Measurements from ENCODE around the gene MBNL2.

Gene MBNL2

GRCh38 chr13:97253581-97254293 is 31.6 kb downstream of the MBNL2 start:
- no peak for DNase-seq (ENCODE audit: low spot score)

DNA sequence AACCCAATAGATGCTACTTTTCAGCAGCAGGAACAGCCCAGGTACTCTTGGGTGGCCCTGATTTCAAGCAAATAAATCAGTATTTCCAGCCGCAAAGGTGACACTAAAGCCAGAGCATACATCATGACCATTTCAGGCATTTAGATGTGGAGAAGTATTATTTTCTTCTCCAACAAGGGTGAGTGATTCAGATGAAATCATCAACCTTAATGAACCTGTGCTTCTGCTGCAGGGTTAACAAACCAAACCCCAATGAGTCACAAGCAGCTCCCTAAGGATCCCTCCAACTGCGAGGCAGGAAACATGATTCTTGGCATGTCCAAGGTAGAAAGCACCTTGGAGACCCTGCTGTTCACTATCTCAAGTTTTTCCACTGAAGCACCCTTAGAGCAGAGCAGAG is 32.7 kb downstream of the MBNL2 start:
- no peak for DNase-seq (ENCODE audit: low spot score)

- DNase-seq (ENCODE audit: low spot score), result peak; percentile 49
Measured at GRCh38 chr13:97255515-97256021, 33.4 kb downstream of the MBNL2 start.

GRCh38 chr13:97256343-97256783 is 34.2 kb downstream of the MBNL2 start:
- DNase-seq (ENCODE audit: low spot score), result peak; percentile 82

GRCh38 chr13:97257228-97257755 is 35.2 kb downstream of the MBNL2 start:
- DNase-seq (ENCODE audit: low spot score), result peak; percentile 32

DNA sequence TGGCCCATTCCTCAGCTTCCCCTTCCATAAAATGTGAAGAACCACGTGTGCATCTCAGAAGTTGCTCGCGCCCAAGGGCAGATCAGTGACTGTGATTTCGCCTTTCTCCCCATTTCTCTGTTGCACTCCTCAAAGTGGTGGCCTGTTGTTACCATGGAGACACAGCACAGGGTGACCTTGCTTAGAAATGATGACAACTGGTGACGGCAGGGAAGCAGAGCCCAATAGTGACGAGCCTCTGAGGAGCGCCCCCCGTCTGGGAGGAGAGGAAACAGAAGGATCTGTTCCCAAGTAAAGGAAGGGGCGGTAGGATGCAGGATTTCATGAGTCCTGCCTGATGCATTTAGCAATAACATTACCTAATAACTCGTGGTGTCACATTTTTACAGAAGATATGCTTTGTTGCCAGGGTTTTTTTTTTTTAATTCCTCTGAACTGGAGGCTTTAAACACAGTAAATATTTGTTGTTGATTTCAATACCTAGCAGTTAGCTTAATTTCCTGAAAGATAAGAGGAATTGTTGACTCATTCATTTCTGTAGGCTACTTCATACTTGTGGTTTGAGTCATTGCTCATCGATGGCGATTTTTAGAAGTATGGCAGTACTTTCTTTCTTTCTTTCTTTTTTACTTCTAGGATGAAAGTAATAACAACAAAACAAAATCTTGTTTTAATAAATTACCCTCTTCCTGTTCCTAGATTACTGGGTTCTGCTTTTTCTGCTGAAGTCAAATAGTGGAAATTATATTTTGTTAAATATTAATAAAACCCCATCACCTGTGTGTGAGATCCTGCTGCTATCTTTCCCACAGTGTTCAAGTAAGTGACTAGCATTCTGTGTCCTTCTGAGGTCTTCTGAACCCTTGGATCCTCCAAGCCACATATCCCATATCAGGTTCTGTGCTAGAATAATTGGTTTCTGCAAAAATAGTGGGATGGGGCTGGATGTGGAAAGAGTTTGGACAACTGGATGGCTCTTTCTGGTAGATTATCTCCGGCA is 36.0 kb downstream of the MBNL2 start:
- peak; percentile 88 for DNase-seq (ENCODE audit: low spot score)

- peak; percentile 42 for DNase-seq (ENCODE audit: low spot score)
Measured at GRCh38 chr13:97258801-97259200, 36.7 kb downstream of the MBNL2 start.

- no peak for DNase-seq (ENCODE audit: low spot score)
Measured at GRCh38 chr13:97259410-97259797, 37.3 kb downstream of the MBNL2 start.

DNA sequence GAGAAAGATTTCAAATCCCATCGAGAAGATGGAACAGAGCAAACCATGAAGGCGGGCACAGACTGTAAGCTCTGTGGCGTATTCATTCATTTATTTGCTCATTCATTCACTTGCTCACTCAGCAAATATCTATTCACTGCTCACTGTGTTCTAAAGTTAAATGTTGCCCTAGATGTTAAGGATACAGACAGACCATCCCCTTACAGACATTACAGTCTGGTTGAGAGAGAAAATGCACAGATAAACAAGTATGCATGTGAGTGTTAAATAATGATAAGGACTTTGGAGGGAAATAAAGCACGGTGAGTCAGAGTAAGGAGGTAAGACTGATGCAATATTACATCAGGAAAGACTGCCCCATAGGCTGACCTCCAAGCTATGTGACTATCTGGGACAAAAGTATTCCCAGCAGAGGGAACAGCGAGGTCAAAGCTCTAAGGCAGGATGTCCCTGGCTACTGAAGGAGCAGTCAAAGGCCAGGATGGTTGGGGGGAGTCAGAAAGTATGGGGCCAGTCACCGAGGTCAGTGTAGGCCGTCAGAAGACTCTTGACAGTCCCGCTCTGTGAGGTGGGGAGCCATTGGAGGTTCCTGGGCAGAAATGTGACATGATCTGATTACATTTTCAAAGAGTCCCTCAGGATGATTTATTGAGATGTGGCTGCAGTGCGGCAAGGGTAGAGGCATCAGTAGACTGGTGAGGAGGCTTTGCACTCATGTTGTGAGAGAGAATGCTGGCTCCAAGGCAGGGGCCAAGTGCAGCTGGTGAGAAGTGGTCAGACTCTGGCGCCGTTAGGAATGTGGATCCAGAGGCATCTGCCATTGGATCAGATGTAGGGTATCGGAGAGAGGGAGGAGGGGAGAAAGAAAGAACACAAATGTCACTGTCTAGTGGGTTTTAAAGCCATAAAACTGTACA is 37.9 kb downstream of the MBNL2 start:
- peak; percentile 90 for DNase-seq (ENCODE audit: low spot score)

DNA sequence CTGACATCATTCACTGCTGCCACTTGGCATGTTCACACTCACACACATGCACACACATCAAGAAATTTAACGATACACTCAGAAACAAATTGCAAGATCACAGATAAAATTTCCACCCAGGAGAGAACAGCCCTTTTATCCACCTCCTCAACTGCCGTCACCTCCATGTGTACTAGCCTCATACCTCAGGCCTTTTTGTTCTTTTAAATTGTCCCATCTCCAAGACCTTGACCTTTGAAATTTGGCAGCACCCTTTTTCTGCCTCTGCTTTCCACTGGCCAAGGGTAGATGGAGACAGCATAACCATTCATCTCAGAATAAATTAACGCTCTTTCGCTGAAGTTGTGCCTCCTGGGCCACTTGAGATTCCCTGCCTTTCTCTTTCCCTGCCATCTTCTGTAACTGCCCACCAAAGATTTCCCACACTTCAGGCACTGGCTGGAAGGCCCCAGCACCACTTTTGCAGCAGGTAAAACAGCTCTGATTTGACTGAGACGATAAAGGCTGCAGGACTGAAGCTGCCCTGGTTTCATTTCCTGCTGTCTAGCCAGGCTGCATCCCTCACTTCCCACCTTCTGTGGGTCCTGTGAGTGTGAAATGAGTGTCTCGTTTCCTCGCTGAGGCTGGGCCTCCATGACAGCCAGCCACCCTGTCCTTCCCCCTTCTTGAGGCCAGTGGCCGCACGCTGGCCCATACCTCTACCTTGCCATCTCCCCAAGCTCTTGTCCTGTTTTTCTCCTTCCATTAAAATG is 39.3 kb downstream of the MBNL2 start:
- no peak for DNase-seq (ENCODE audit: low spot score)

DNA sequence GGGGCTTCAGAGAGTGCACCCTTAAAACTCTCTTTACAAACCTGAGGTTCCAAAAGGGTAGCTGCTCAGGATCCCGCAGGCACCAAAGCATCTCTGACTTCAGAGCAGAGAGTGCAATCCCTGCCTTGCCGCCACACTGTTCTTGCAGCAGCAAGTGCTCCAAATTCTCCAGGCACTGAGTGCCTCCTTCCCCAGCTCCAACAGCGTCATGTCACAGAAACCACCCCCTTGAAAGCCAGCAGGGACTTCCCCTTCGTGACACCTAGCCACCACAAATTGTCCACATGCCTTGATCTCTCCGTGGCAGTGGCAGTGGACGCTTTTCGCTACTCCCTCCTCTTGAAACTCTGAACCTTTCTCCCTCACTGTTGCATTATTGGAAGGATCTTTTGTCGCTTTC is 39.9 kb downstream of the MBNL2 start:
- no peak for DNase-seq (ENCODE audit: low spot score)

- DNase-seq (ENCODE audit: low spot score), result no peak
Measured at GRCh38 chr13:97263160-97263559, 41.0 kb downstream of the MBNL2 start.

- no peak for DNase-seq (ENCODE audit: low spot score)
Measured at GRCh38 chr13:97264663-97265062, 42.5 kb downstream of the MBNL2 start.

DNA sequence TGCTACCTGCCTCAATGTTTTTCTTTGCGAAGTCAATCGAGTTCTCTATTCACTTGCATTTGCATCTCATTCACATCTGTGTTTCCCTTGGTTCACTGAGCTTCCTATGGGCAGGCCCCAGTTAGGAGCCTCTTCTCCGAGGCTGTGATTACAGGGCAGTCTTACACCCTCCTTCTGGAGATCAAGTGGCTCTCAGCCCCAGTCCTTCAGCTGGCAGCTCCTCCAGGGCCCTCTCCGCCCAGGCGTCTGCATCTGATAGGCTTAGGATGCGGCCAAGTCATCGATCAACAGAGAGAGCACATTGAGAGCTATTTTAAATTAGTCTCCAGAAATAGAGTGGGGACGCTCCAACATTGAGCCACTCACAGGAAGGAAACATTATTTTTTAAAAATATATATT is 44.2 kb downstream of the MBNL2 start:
- DNase-seq (ENCODE audit: low spot score), result peak; percentile 24

- DNase-seq (ENCODE audit: low spot score), result no peak
Measured at GRCh38 chr13:97266772-97267417, 44.8 kb downstream of the MBNL2 start.

DNA sequence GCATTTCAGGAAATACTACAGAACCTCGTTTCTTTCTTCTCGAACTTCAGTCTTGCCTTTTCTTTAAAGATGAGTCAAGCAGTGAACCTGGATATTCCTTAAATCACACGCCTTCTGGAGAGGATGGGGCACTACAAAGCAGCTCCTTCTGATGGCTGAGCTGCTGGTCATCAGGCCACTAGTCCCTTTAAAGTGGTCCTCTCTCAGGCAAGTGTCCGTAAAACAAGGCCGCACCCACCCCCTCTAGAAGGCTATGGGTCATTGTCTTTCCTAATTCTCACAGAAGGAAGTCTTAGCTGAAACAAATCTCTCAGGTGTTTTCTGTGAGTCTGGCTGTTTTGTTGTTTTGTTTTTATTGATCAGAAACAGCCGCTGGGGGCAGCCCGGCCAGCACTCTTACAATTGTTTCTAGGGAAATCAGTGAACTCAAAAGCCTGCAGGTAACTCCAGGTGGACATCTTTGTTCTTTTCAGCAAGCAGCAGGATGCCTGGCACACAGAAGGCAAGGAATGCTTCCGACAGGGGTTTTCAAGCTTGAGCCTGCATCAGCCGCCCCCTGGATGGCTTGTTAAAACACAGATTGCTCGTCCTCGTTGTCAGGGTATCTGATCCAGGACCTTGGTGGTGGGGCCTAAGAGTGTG is 45.4 kb downstream of the MBNL2 start:
- no peak for DNase-seq (ENCODE audit: low spot score)

GRCh38 chr13:97268772-97269171 is 46.6 kb downstream of the MBNL2 start:
- DNase-seq (ENCODE audit: low spot score), result no peak

DNA sequence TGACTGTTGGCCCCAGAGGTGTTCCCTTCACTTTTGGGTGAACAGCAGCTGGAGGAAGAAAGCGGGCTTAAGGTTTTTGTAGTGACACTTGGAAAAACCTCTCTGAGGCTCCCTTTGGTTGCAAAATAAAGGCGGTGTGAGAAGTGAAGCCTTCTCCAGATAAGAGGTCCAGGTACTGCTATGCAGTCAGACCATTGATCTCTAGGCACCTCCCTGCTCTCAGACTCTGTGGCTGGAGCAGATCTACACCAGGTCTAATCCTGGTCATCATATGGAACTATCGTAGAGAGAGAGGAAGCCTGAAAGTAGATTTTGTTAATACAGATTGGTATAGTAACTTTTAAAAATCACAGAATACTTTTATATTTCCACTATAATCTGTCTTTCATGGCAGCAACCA is 47.5 kb downstream of the MBNL2 start:
- no peak for DNase-seq (ENCODE audit: low spot score)

DNA sequence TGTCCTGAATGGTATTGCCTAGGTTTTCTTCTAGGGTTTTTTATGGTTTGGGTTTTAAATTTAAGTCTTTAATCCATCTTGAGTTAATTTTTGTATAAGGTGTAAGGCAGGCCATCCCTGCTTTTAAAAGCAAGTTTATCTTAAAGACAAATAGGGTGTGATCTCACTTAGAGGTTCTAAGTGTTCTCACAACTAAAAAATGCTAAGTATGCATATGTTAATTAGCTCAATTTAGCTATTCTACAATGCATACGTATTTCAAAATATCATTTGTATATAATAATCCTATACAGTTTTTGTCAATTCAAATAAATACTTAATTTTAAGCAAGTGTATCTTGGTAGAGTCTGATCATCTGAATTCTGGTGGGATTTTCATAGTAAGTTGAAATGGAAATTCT is 50.4 kb downstream of the MBNL2 start:
- DNase-seq (ENCODE audit: low spot score), result no peak

DNA sequence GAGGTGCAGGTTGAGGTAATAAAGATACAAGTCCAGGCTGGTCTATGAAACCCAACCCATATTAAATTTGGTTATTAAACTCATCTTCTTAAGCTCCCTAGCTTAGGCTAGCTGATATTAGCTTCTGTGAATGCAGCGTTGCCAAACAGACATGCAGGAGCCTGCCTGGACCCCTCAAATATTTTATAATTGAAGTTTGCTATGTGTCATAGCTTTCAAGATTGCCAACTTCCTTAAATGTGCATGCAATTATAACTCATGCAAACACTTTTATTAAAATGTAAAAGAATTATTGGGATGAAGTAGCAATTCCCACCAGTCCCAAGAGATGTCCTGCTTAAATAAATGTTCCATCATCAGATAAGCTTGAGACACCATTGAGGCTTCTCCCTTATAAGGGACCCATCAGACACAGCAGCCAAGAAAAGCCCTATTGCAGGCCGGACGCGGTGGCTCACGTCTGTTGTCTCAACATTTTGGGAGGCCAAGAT is 51.3 kb downstream of the MBNL2 start:
- DNase-seq (ENCODE audit: low spot score), result no peak
